Prostate gland (tissue), 2 donors: ENCODE results near the gene ZP1. TPM values are rescaled to one million over a fixed set of nuclear protein-coding genes. Genes with fewer than 3 reads are reported as not detected.

Source experiments
- DNase-seq: peaks from one replicate; pipeline ENCODE4 v3.0.0-alpha.2; 2019; ENCODE audit warnings: low spot score
- H3K27ac ChIP-seq, 2 donors: fragments of 200-600 bp; sonication (generic); 2 replicates each; pipeline ENCODE4 v1.5.1; 2017 to 2019
- H3K27me3 ChIP-seq: fragments of 200-600 bp; sonication (generic); replicated peaks from 2 replicates; pipeline ENCODE4 v1.5.1; 2019; ENCODE audit not compliant: insufficient read depth
- H3K36me3 ChIP-seq, 2 donors: fragments of 200-600 bp; sonication (generic); 1 replicate in 1 of 2; 2 replicates in 1 of 2; pipeline versions ENCODE4 v1.5.1 to v1.8.1; 2017 to 2019
- H3K4me1 ChIP-seq: fragments of 200-600 bp; sonication (generic); replicated peaks from 2 replicates; pipeline ENCODE4 v1.5.1; 2019
- H3K4me3 ChIP-seq, 2 donors: fragments of 200-600 bp; sonication (generic); 2 replicates each; pipeline ENCODE4 v1.5.1; 2017 to 2019
- H3K9me3 ChIP-seq: fragments of 200-600 bp; sonication (generic); 2 replicates; pipeline ENCODE4 v1.5.1; 2017
- POLR2A ChIP-seq: fragments of 450-650 bp; IDR thresholded peaks from one replicate; pipeline ENCODE4 v1.6.1; 2016; ENCODE audit warnings: antibody characterized with exemption, mild to moderate bottlenecking
- POLR2AphosphoS5 ChIP-seq: sonication (generic); formaldehyde crosslinking; IDR thresholded peaks from one replicate; pipeline ENCODE4 v1.6.1; 2017; ENCODE audit warnings: antibody characterized with exemption
- WGBS: methylation state at CpG from one replicate; pipeline ENCODE4 v1.1.5; 2018; 5-methylcytosine and 5-hydroxymethylcytosine counted together
- intact Hi-C: fragments of 100-400 bp; cut with DNase I; formaldehyde crosslinking; loops from one replicate; pipeline ENCODE4 v1.14.2; 2022
- total RNA-seq, 2 donors: library from RNA; depleted of rRNA; stranded (reverse); fragments of >200 nt; gene quantifications; one replicate each; pipeline ENCODE4 v1.1.0, GENCODE V29; 2016
- TF ChIP-seq, protein P1 (sequence below), 4 experiments: fragments of 200-600 bp in 2 of 4; fragments of 450-650 bp in 2 of 4; sonication (generic) in 2 of 4; IDR thresholded peaks; 1 replicate in 3 of 4; 2 replicates in 1 of 4; pipeline ENCODE4 v1.5.1; 2016 to 2019; ENCODE audit warnings: antibody characterized with exemption in 4 of 4, mild to moderate bottlenecking in 2 of 4, moderate library complexity in 2 of 4

Gene ZP1
- total RNA-seq, 2 donors from 2014 or later: 0.68 to 0.80 TPM

GRCh38 chr11:60860943-60861342 lies 6.4 kb upstream of the ZP1 start:
- DNase-seq: no peak
- no peak overlapping the region for H3K4me3 ChIP-seq
- H3K36me3 ChIP-seq: no peaks in the 10 kb centered on the region
- no peaks in the 10 kb centered on the region for H3K27me3 ChIP-seq
- TF ChIP-seq, protein P1, sequence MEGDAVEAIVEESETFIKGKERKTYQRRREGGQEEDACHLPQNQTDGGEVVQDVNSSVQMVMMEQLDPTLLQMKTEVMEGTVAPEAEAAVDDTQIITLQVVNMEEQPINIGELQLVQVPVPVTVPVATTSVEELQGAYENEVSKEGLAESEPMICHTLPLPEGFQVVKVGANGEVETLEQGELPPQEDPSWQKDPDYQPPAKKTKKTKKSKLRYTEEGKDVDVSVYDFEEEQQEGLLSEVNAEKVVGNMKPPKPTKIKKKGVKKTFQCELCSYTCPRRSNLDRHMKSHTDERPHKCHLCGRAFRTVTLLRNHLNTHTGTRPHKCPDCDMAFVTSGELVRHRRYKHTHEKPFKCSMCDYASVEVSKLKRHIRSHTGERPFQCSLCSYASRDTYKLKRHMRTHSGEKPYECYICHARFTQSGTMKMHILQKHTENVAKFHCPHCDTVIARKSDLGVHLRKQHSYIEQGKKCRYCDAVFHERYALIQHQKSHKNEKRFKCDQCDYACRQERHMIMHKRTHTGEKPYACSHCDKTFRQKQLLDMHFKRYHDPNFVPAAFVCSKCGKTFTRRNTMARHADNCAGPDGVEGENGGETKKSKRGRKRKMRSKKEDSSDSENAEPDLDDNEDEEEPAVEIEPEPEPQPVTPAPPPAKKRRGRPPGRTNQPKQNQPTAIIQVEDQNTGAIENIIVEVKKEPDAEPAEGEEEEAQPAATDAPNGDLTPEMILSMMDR (IDR thresholded peaks at IDR 0.05): no peak
- TF ChIP-seq POLR2A: no peak
- TF ChIP-seq POLR2AphosphoS5: no peak
- no peak overlapping the region for H3K27ac ChIP-seq
- no peaks in the 10 kb centered on the region for H3K9me3 ChIP-seq
- 72% methylated on average over 7 of the region's 7 CpGs for WGBS
- no peaks in the 10 kb centered on the region for H3K4me1 ChIP-seq
- intact Hi-C loops: no loop called here

DNA sequence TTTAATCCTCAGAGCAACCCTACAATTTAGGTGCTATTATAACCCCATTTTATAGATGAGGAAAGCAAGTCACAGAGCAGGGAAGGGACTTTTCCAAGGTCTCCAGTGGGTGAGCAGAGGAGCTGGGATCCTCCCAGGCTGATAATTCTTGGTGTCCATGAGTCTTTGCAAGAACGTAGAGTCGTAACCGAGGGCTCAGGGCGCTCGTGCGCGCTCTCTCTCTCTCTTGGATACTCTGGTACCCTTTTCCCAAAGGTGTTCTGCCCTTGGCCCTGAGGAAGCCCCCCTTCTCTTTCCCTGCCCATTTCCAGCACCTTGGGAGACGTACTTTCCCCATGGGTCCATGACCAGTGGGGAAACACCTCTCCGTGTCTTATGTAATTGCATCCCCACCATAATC lies 5.2 kb upstream of the ZP1 start:
- DNase-seq: no peak
- Histone ChIP-seq H3K27ac (no peak overlapping the region), H3K4me3 (no peak overlapping the region), H3K4me1 (peaks cover 5% of the 10 kb centered on the region), H3K27me3 (no peaks in the 10 kb centered on the region), H3K36me3 (no peaks in the 10 kb centered on the region), H3K9me3 (no peaks in the 10 kb centered on the region)
- 94% methylated on average over 9 of the region's 9 CpGs for WGBS
- TF ChIP-seq POLR2AphosphoS5 (no peak), POLR2A (no peak)
- TF ChIP-seq, protein P1 (IDR thresholded peaks at IDR 0.05): no peak
- intact Hi-C loops: no loop called here

DNA sequence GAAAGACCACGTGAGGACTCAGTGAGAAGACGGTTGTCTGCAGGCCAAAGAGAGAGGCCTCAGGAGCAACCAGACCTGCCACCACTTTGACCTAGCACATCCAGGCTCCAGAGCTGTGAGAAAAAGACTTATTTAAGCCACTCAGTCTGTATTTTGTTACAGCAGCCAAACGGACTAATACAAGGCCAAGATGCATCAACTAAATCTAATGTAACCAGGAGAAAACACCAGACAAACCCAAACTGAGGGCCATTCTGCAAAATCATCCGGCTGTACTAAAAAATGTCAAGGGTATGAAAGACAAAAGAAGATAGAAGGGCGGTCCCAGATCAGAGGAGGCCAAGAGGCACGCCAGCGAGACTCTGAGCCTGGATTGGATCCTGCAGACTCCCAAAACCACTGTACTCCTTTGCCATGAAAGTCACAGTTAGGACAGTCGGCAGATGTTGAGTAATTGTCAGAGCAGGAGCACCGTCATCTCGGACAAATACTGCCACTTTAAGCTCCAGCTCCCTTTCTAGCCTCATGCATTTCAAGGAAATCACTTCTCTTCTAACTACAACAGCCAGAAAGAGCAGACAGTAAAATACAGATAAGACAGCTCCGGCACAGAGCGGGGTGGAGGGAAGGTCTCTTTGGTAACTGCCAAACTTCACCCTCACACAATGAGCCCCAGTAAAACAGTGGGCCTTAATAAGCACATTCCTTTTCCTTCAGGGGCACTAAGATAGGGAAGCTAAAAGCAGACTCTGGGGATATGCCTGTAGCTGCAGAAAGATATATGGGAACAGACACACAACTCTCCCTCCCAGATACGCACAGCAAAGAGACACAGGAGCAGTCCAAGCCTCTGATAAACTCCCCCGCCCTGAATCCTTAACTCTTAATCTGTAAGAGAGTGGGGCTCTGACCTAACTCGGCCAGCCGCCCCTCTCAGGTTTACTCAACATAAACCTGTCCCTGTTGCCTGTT lies 3.5 kb upstream of the ZP1 start:
- Histone ChIP-seq H3K27ac (no peak overlapping the region), H3K36me3 (no peaks in the 10 kb centered on the region), H3K4me1 (peaks cover 11% of the 10 kb centered on the region), H3K27me3 (no peaks in the 10 kb centered on the region), H3K4me3 (no peak overlapping the region), H3K9me3 (no peaks in the 10 kb centered on the region)
- WGBS: 60% methylated on average over 16 of the region's 16 CpGs
- TF ChIP-seq POLR2A (no peak), POLR2AphosphoS5 (no peak)
- TF ChIP-seq, protein P1 (IDR thresholded peaks at IDR 0.05): no peak
- intact Hi-C loops: no loop called here
- DNase-seq: no peak

DNA sequence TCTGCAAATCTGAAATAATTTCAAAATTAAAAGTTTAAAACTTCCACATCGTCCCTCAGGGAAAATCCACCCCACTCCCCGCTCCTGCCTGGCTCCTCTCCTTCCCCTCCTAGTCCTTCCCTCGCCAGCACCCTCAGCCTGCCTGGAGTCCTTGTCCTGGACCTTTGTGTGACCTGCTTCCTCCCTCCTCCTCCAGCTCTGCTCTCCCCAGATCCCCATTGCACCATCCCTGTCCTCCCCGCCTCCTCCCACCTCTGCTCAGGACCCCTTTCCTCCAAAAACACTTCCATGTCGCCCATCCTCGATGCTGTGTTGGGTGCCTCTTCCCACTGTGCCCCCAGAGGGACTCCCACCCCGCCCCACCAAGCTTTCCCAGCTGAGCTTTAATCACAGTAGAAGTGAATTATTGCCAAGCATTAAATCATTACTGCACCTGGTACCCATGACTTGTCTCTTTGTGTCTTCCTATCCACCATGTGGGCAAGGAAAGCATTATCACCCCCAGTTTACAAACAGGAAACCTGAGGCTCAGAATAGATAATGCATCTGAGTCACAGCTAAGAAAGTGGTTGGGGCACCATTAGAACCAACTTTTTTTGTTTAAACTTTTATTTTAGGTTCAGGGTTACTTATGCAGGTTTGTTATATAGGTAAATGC lies 2.4 kb upstream of the ZP1 start:
- Histone ChIP-seq H3K36me3 (no peaks in the 10 kb centered on the region), H3K27ac (no peak overlapping the region), H3K9me3 (no peaks in the 10 kb centered on the region), H3K27me3 (no peaks in the 10 kb centered on the region), H3K4me3 (no peak overlapping the region), H3K4me1 (peaks cover 11% of the 10 kb centered on the region)
- intact Hi-C loops: no loop called here
- DNase-seq: no peak
- TF ChIP-seq POLR2AphosphoS5 (no peak), POLR2A (no peak)
- TF ChIP-seq, protein P1 (IDR thresholded peaks at IDR 0.05): no peak
- WGBS: 86% methylated on average over 7 of the region's 7 CpGs
